ENCODE results near the gene HSPA4L. TPM values are rescaled to one million over a fixed set of nuclear protein-coding genes. Genes with fewer than 3 reads are reported as not detected.

The HSPA4L gene
- 1 to 10 TPM; 4.4 to 6.0 TPM for total RNA-seq
- long read RNA-seq, full-length matches to known transcripts = 2 of 5 reads
- long read RNA-seq, partial matches to known transcripts = 3 of 5 reads
- long read RNA-seq, other reads (novel, unspliced or antisense) = 0 of 5 reads

DNA sequence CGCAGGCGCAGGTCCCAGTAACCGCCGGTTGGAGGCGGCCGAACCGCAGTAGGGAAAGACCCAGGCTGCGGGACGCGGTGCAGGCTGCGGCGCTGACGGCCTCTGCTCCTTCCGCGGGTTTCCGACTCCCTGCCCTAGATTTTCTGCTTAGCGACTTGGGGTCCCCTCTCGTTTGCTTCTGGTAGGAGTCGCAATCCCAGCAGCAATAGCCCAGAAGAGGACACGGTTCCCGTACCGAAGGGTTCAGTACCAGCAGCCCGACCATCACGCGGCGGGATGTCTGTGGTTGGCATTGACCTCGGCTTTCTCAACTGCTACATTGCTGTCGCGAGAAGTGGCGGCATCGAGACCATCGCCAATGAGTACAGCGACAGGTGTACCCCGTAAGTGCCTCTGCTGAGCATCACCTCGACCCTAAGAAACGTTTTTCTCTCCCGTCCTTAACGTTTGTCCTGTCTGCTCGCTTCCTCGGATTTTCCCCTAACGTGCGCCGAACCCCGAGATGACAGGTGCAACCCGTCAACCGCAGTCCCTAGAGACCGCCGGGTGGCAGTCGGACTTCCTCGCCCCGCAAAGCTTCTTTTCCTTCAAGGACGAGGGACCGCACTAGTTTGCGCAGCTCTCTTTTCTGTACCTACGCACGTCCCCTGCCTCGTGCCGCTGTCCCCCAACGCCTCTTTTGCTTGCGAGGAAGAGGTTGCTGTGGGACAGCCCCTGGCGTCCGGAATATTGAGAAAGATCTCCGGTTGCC is at the start of gene HSPA4L:
Gene HSPA4L (plus strand): TSS at position 48 of the 751 bp plus-strand sequence. CDS start 229 bp downstream, at position 277.
- ATAC-seq = peak; percentile 48
- DNase-seq = peak; percentile 45
- intact Hi-C loops (cut with DNase I, micrococcal nuclease) = no loop called here

DNA sequence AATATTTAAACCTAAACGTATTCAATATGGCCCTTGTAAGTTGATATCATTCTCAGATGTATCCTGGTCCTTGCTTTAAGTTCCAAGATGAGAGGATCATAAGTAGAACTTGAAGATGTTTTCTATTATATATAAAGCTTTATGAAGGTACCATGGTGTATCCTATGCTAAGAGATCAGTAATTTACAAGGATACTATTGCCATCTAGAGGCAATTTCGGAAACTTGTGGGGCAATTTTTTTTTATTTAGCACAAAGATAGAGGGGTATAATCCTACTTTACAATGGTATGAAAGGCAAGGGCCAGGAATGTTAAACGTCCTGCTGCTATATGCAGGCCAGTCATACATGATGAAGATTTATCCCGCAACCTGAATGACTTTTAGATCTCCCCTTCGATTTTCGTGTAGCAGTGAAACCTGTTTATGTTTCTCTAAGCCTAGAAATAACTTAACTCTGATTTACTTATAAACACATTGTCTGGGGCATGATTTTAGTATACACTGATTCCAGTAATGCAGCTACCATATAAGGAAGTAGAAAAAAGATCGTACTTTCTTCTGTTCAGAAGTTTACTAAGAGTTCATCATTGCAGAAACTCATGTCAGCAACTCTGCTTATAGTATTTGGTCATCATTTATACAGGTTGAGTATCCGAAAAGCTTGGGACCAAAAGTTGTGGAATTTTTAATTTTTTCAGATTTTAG is 49.3 kb upstream of the HSPA4L start:
- peak; percentile 47 for ATAC-seq
- intact Hi-C loops (cut with DNase I, micrococcal nuclease) = loop anchor here in 1 of 2 donors (5.0 kb wide), 1 partner anchor 125 kb away; no protein-coding TSS in a partner anchor
- no peak for DNase-seq

GRCh38 chr4:127734976-127735375 is 47.1 kb upstream of the HSPA4L start:
- intact Hi-C loops (cut with DNase I, micrococcal nuclease) = loop anchor here in 1 of 2 donors (5.0 kb wide), 1 partner anchor 128 kb away; no protein-coding TSS in a partner anchor
- DNase-seq (no peak), ATAC-seq (no peak)

GRCh38 chr4:127737295-127737694 is 44.8 kb upstream of the HSPA4L start:
- no peak for ATAC-seq
- intact Hi-C loops (cut with DNase I, micrococcal nuclease) = no loop called here
- DNase-seq = no peak

- DNase-seq (no peak), ATAC-seq (no peak)
- intact Hi-C loops (cut with DNase I, micrococcal nuclease) = no loop called here
Measured at GRCh38 chr4:127741247-127741646, 40.9 kb upstream of the HSPA4L start.

DNA sequence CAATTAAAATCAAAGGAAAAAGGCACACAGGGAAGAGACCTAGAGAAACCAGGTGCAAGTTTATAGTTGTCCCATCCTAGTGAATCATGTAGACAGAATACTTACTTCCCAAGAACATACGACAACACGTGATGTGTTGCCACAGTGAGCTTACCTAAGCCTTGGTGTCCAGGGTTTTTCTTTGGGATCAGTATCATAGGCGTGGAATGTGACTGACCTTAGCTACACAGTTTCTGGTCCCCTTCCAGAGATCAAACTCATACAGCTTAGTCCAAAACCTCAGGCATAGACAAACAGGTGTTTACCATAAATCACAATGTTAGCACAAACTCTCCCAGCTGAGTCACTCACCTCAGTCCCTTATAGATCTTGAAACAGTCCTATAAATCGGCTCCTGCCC is 34.2 kb upstream of the HSPA4L start:
- ATAC-seq (no peak), DNase-seq (no peak)
- intact Hi-C loops (cut with DNase I, micrococcal nuclease) = no loop called here

DNA sequence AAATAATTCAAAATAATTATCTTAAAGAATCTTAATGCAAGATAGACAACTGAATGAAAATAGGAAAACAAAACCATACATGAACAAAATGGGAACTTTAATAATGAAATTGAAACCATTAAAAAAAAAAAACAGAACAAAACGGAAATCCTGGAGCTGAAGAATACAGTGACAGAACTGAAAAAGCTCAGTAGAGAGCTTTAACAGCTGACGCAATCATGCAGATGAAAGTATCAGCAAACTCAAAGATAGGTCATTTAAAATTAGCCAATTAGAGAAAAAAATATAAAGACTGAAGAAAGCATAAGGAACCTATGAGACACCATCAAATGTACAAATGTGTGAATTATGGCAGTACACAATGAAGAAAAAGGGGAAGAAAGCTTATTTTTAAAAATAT is 33.2 kb upstream of the HSPA4L start:
- intact Hi-C loops (cut with DNase I, micrococcal nuclease) = no loop called here
- no peak for ATAC-seq

GRCh38 chr4:127756906-127757305 is 25.2 kb upstream of the HSPA4L start:
- no peak for ATAC-seq
- DNase-seq = no peak
- intact Hi-C loops (cut with DNase I, micrococcal nuclease) = no loop called here

More for the DNA sequence above, 33.2 kb upstream of the HSPA4L start:
- no peak for DNase-seq

- intact Hi-C loops (cut with DNase I, micrococcal nuclease) = no loop called here
- ATAC-seq (no peak), DNase-seq (no peak)
Measured at GRCh38 chr4:127759228-127759820, 22.8 kb upstream of the HSPA4L start.

- DNase-seq (no peak), ATAC-seq (no peak)
- intact Hi-C loops (cut with DNase I, micrococcal nuclease) = no loop called here
Measured at GRCh38 chr4:127759893-127760292, 22.2 kb upstream of the HSPA4L start.

DNA sequence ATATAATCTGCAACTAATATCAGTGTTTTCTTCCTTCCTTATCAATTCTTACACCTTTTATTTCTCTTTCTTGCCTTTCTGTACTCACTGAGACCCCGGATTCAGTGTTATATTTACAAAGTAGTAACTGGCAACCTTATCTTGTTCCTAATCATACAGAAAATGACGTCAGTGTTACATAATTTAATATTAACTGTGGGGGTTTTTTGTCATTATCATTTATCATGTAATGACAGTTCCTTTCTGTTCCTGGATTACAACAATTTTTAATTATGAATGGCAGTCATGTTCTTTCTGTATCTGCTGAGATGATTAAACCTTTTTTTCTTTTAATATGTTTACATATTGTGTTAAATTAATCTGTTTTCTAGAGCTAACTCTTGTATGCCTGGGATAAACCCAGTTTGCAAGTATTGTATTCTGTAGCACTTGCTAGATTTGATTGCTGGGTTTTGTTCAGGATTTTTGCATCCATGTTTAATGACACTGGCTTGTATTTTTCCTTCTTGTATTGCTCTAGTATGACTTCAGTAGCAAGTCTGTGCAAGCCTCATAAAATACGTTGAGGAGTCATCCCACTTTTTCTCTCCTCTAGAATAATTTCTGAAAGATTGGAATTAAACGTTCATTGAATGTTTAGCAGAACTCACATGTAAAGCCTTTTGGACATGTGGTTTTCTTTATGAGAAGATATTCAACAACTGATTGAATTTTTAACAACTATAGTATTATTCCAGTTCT is 10.4 kb upstream of the HSPA4L start:
- no peak for DNase-seq
- ATAC-seq = no peak
- intact Hi-C loops (cut with DNase I, micrococcal nuclease) = no loop called here

- no peak for ATAC-seq
- no peak for DNase-seq
- intact Hi-C loops (cut with DNase I, micrococcal nuclease) = no loop called here
Measured at GRCh38 chr4:127772769-127773671, 9.1 kb upstream of the HSPA4L start.

DNA sequence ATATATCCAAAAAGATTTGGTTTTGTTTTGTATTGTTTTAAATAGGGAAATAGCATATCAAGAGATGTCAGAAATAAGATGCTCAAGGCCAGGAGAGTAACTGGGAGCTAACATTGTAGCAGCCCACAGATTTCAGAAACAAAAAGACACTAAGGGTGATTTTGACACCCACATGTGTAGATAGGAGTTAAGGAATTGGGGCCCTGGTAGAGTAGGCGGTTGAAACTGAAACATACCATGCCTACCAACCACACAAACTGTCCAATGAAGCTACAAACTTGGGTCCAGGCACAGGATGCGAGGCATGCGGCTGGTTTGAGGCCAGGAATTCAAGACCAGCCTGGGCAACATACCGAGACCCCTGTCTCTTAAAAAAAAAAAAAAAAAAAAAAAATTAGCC is 6.3 kb upstream of the HSPA4L start:
- intact Hi-C loops (cut with DNase I, micrococcal nuclease) = no loop called here
- ATAC-seq = no peak
- no peak for DNase-seq

DNA sequence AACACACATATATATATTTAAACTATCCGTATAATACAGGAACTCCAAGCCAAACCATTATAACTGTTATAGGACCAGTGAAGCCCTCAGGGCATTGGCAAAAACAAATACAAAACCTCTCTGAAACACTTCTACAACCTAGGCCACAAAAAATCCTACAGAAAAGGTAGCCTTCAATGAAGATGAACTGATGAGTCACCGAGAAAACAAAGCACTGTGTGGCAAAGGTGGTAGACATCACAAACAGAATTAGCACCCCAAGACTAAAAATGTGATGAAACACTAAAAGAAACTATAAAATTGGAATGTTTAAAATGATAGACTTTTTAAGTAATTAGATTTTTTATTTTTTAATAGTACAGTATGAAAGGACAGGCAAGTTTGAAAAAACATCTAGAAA is 5.5 kb upstream of the HSPA4L start:
- intact Hi-C loops (cut with DNase I, micrococcal nuclease) = no loop called here
- DNase-seq (no peak), ATAC-seq (no peak)

GRCh38 chr4:127777487-127777886 is 4.6 kb upstream of the HSPA4L start:
- no peak for ATAC-seq
- no peak for DNase-seq
- intact Hi-C loops (cut with DNase I, micrococcal nuclease) = no loop called here

- ATAC-seq (no peak), DNase-seq (no peak)
- intact Hi-C loops (cut with DNase I, micrococcal nuclease) = no loop called here
Measured at GRCh38 chr4:127778102-127778501, 4.0 kb upstream of the HSPA4L start.

GRCh38 chr4:127780598-127780997 is 1.5 kb upstream of the HSPA4L start:
- intact Hi-C loops (cut with DNase I, micrococcal nuclease) = no loop called here
- DNase-seq (no peak), ATAC-seq (no peak)
